RPMI7951 (cell line): ENCODE measurements around the gene HSFY1. TPM values are rescaled to one million over a fixed set of nuclear protein-coding genes. Genes with fewer than 3 reads are reported as not detected.
"Not testable (repeated sequence)": the region's sequence is repeated elsewhere in the genome, so short reads cannot be mapped to it uniquely, and the experiment has no call there.

Experiments
- DNase-seq: peaks from one replicate; pipeline ENCODE4 v3.0.0-alpha.2; 2012; ENCODE audit warnings: low read depth
- total RNA-seq: library from RNA; depleted of rRNA; stranded (reverse); fragments of >200 nt; shearing (Covaris generic); gene quantifications from 2 replicates; pipeline ENCODE4 v1.2.3, GENCODE V29; 2014; rRNA removed

HSFY1 gene
- total RNA-seq = not detected in 2 replicates

GRCh38 chrY:18546420-18546819, at the start of gene HSFY1:
Gene HSFY1, plus strand, starts transcription at chrY:18546720. Its CDS starts 68 bp downstream, at chrY:18546788.
- DNase-seq = not testable (repeated sequence)

GRCh38 chrY:18504266-18504665, 42.3 kb upstream of the HSFY1 start:
- not testable (repeated sequence) for DNase-seq

GRCh38 chrY:18530995-18531655, 15.4 kb upstream of the HSFY1 start:
- DNase-seq = not testable (repeated sequence)

- not testable (repeated sequence) for DNase-seq
Measured at GRCh38 chrY:18538952-18539351, 7.6 kb upstream of the HSFY1 start.

GRCh38 chrY:18553132-18553531, 6.6 kb downstream of the HSFY1 start:
- DNase-seq = not testable (repeated sequence)

GRCh38 chrY:18565915-18566314, 19.4 kb downstream of the HSFY1 start:
- DNase-seq = not testable (repeated sequence)

Other genes starting within 250 kb of the HSFY1 start
- gene HSFY2, start 227.0 kb downstream of the HSFY1 start, total RNA-seq = not detected in 2 replicates